Measurements from ENCODE around the gene STAT4. TPM values are rescaled to one million over a fixed set of nuclear protein-coding genes. Genes with fewer than 3 reads are reported as not detected.

The STAT4 gene
- total RNA-seq, 1 donor from 2014 or later, result 62.1 TPM

DNA sequence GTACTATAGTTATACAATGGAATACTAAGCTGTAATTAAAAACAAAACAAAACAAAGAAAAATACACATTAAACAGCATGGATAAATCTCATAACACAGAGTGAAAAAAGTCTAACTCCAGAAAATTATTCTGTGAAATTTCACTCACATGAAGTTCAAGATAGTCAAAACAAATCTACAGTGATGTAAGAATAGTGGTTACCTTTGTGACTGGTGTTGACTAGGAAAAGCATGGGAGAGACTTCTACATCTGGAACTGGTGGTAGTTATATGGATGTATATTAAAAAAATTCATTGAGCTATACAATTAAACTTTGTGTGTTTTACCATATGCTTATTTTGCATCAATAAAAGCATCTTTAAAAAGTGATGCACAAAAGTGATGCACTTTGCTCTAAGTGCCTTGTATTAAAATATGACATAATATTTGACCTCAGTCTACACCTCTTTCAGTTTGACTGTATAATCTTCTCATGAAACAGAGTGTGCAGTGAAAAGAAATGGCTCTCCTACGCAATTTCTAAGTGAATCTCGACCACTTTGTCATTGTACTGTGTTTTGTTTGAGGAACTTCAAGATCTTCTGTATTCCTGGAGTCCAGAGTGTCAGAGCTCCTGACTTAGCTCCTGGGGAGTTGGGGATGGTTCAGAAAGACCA is 28.0 kb downstream of the STAT4 start:
- Mint-ChIP-seq H3K27ac (peak overlapping the region; percentile 15), H3K27me3 (ENCODE audit: insufficient read depth) (no peaks in the 10 kb centered on the region), H3K36me3 (ENCODE audit: low read depth) (peaks cover 50% of the 10 kb centered on the region), H3K4me1 (ENCODE audit: low read depth) (peaks cover 58% of the 10 kb centered on the region), H3K4me3 (no peak overlapping the region), H3K9me3 (peaks cover 4% of the 10 kb centered on the region)
- no peak for DNase-seq (ENCODE audit: low spot score)
- intact Hi-C loops (cut with micrococcal nuclease), result no loop called here

- H3K4me1 Mint-ChIP-seq (ENCODE audit: low read depth), result peaks cover 61% of the 10 kb centered on the region
These were observed 33.5 kb downstream of the STAT4 start for GRCh38 chr2:191117341-191117740.

DNA sequence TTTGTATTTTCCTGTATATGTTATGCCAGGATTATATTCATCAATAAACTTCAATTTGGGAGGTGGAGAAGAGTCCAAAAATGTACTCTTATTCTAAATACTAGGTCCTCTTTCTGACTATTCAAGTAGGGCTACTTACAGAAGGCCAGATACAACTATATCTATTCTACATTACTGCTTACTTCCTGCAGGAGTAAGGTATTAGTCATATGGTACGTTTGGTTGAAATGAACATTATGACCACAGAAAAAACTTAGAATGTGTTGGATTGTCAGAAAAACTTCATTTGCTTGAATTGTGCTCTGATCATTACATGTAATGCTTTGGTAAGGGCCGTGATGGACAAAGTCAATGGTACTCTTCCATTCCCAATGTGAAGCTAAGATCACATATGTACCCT is 35.0 kb downstream of the STAT4 start:
- peaks cover 4% of the 10 kb centered on the region for H3K9me3 Mint-ChIP-seq
- H3K36me3 Mint-ChIP-seq (ENCODE audit: low read depth), result peaks cover 59% of the 10 kb centered on the region
- H3K27me3 Mint-ChIP-seq (ENCODE audit: insufficient read depth), result no peaks in the 10 kb centered on the region
- peak overlapping the region; percentile 20 for H3K4me3 Mint-ChIP-seq
- intact Hi-C loops (cut with micrococcal nuclease), result loop anchor here (1.0 to 10.0 kb wide), 12 partner anchors 12 to 455 kb away; partner anchors contain the start of gene STAT4
- H3K4me1 Mint-ChIP-seq (ENCODE audit: low read depth), result peaks cover 59% of the 10 kb centered on the region
- DNase-seq (ENCODE audit: low spot score), result no peak
- peak overlapping the region; percentile 96 for H3K27ac Mint-ChIP-seq

More at GRCh38 chr2:191117341-191117740, 33.5 kb downstream of the STAT4 start:
- peaks cover 4% of the 10 kb centered on the region for H3K9me3 Mint-ChIP-seq
- intact Hi-C loops (cut with micrococcal nuclease), result loop anchor here (10.0 kb wide), 1 partner anchor 323 kb away; no protein-coding TSS in a partner anchor
- H3K27me3 Mint-ChIP-seq (ENCODE audit: insufficient read depth), result no peaks in the 10 kb centered on the region
- DNase-seq (ENCODE audit: low spot score), result no peak
- peaks cover 54% of the 10 kb centered on the region for H3K36me3 Mint-ChIP-seq (ENCODE audit: low read depth)
- H3K4me3 Mint-ChIP-seq, result no peak overlapping the region
- no peak overlapping the region for H3K27ac Mint-ChIP-seq

- peaks cover 59% of the 10 kb centered on the region for H3K36me3 Mint-ChIP-seq (ENCODE audit: low read depth)
- peak; percentile 40 for DNase-seq (ENCODE audit: low spot score)
- intact Hi-C loops (cut with micrococcal nuclease), result loop anchor here (1.0 to 10.0 kb wide), 12 partner anchors 13 to 455 kb away; partner anchors contain the start of gene STAT4
- H3K4me1 Mint-ChIP-seq (ENCODE audit: low read depth), result peaks cover 59% of the 10 kb centered on the region
- H3K9me3 Mint-ChIP-seq, result peaks cover 4% of the 10 kb centered on the region
- H3K27me3 Mint-ChIP-seq (ENCODE audit: insufficient read depth), result no peaks in the 10 kb centered on the region
- peak overlapping the region; percentile 13 for H3K4me3 Mint-ChIP-seq
- H3K27ac Mint-ChIP-seq, result peak overlapping the region; percentile 96
These were observed 35.4 kb downstream of the STAT4 start for GRCh38 chr2:191115391-191115790.

DNA sequence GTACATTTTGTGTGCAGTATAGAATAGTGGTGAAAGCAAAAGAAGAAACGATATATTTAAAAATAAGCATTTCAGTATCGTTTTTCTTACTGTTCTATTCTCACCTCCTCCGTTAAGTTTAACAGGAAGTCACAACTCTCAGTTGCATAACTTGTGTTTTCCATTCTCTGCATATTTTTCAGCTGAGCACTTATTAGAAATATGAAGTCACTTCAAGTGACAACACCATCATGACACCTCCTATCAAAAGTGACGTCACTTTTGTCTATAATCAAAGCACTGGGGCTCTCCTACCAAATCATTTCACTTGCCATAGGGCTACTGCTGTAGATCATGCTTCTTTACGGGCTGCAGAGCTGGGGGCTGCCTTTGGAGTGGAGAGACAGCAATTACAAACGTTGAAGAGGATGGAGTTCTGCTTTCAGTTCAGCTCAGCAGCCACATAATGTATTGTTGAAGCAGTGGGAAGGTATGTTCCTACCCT is 36.3 kb downstream of the STAT4 start:
- Mint-ChIP-seq H3K36me3 (ENCODE audit: low read depth) (peaks cover 53% of the 10 kb centered on the region), H3K4me1 (ENCODE audit: low read depth) (peaks cover 63% of the 10 kb centered on the region), H3K4me3 (peak overlapping the region; percentile 69), H3K27me3 (ENCODE audit: insufficient read depth) (no peaks in the 10 kb centered on the region), H3K9me3 (no peaks in the 10 kb centered on the region), H3K27ac (peak overlapping the region; percentile 96)
- intact Hi-C loops (cut with micrococcal nuclease), result loop anchor here (1.0 to 10.0 kb wide), 11 partner anchors 36 to 707 kb away; partner anchors contain the start of genes MFSD6 and NABP1
- peak; percentile 26 for DNase-seq (ENCODE audit: low spot score)

DNA sequence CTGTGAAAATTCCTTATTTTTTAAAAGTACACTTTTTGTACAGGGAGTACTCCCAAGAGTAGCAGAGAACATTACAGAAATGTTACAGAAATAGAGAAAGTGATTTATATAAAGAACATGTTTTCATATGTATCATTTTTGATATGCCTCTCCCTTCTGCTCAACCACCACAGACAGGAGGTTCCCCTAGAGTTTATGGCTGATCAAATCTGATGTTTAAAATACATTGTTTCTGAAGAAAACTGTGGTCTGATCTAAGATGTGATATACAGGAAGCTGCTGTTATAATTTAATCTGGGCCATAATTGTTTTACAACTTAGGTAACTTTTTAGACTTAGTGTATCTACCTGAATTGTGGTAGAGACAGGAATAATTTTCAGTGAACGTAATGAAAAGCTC is 37.0 kb downstream of the STAT4 start:
- no peak for DNase-seq (ENCODE audit: low spot score)
- Mint-ChIP-seq H3K27ac (peak overlapping the region; percentile 96), H3K36me3 (ENCODE audit: low read depth) (peaks cover 47% of the 10 kb centered on the region), H3K9me3 (no peaks in the 10 kb centered on the region), H3K4me1 (ENCODE audit: low read depth) (peaks cover 70% of the 10 kb centered on the region), H3K4me3 (peak overlapping the region; percentile 34), H3K27me3 (ENCODE audit: insufficient read depth) (no peaks in the 10 kb centered on the region)
- intact Hi-C loops (cut with micrococcal nuclease), result loop anchor here (1.0 to 10.0 kb wide), 11 partner anchors 35 to 706 kb away; partner anchors contain the start of genes MFSD6 and NABP1

DNA sequence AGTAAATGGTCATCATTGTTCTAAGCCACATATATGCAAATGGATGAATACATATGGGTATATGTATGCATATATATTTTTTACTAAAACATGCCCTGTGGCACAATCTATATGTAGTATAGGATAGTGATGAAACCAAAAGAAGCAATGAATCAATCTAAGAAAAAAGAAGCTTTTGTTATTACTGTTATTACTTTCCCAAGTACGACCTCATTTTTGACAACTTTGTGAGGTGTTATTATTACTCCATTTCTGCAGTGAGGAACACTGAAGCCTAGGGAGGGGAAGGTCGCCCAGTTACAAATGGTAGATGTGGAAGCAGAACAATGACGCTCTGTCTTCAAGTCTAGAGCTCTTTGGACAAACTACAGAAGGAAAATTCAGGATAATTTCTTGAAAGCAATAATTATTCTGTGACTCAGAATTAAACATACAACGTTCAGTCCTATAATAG is 38.3 kb downstream of the STAT4 start:
- Mint-ChIP-seq H3K27me3 (ENCODE audit: insufficient read depth) (no peaks in the 10 kb centered on the region), H3K4me1 (ENCODE audit: low read depth) (peaks cover 78% of the 10 kb centered on the region), H3K36me3 (ENCODE audit: low read depth) (peaks cover 40% of the 10 kb centered on the region), H3K4me3 (no peak overlapping the region), H3K27ac (peak overlapping the region; percentile 50), H3K9me3 (no peaks in the 10 kb centered on the region)
- intact Hi-C loops (cut with micrococcal nuclease), result loop anchor here (5.0 to 10.0 kb wide), 2 partner anchors 318 to 705 kb away; partner anchors contain the start of gene MFSD6
- DNase-seq (ENCODE audit: low spot score), result no peak

DNA sequence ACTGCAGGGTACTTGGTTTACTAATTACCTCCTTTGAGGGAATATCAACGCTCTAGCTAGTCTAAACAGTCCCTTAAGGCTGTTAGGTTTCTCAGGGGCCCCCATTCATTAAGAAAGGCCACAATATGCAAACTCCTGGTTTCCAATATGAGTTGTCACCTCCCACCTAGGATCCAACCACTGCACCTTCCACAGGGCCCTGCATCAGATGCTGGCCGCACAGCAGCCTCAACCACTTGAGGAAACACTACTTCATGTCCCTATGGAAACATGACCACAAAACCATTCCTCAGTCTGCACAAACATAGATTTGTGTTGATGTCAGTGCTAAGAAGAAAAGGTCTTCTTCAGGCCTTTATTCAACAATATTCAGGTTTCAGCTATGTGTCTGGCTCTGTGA is 40.9 kb downstream of the STAT4 start:
- no peaks in the 10 kb centered on the region for H3K27me3 Mint-ChIP-seq (ENCODE audit: insufficient read depth)
- H3K27ac Mint-ChIP-seq, result peak overlapping the region; percentile 46
- peaks cover 40% of the 10 kb centered on the region for H3K36me3 Mint-ChIP-seq (ENCODE audit: low read depth)
- H3K4me1 Mint-ChIP-seq (ENCODE audit: low read depth), result peaks cover 69% of the 10 kb centered on the region
- H3K4me3 Mint-ChIP-seq, result no peak overlapping the region
- H3K9me3 Mint-ChIP-seq, result no peaks in the 10 kb centered on the region
- DNase-seq (ENCODE audit: low spot score), result no peak
- intact Hi-C loops (cut with micrococcal nuclease), result loop anchor here (1.0 to 10.0 kb wide), 4 partner anchors 17 to 703 kb away; partner anchors contain the start of genes MFSD6 and STAT4

DNA sequence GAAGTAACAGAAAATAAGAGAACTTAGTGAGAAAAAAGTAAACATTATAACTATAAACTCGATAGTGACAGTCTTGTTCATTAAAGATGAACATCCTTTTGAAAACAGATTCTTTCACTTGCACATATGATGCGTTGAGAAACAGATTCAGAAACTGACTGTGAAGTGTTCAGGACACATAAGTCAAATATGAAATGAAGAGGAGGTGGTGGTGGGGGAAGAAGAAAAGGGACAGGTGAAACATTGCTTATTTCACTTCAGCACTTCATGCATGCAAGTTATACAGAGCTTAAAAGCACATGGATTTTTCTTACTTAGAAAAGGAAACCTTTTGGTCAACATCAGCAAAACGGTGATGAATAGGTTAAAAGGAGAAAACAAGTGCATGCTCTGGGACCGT is 42.5 kb downstream of the STAT4 start:
- H3K4me3 Mint-ChIP-seq, result peak overlapping the region; percentile 28
- no peaks in the 10 kb centered on the region for H3K27me3 Mint-ChIP-seq (ENCODE audit: insufficient read depth)
- DNase-seq (ENCODE audit: low spot score), result no peak
- intact Hi-C loops (cut with micrococcal nuclease), result loop anchor here (2.0 kb wide), 1 partner anchor 18 kb away; no protein-coding TSS in a partner anchor
- peak overlapping the region; percentile 84 for H3K27ac Mint-ChIP-seq
- H3K9me3 Mint-ChIP-seq, result no peaks in the 10 kb centered on the region
- peaks cover 68% of the 10 kb centered on the region for H3K4me1 Mint-ChIP-seq (ENCODE audit: low read depth)
- peaks cover 33% of the 10 kb centered on the region for H3K36me3 Mint-ChIP-seq (ENCODE audit: low read depth)

DNA sequence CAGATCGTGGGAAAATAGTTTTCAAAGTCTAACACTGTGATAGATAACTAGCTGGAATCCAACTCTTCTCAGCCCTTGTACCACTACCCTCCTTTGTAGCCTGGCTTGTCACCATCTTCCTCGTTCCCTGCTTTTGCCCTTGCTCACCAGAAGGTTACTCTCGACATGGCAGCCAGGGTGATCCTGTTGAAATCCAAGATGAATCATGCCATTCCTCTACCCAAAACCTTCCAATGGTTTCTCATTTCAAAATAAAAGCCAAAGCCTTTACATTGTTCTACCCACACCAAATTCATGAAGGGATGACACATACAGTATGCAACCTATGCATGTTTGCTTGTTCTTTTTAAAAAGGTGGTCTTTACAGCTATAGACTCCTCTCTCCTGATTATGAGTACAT is 45.7 kb downstream of the STAT4 start:
- H3K27ac Mint-ChIP-seq, result peak overlapping the region; percentile 13
- intact Hi-C loops (cut with micrococcal nuclease), result loop anchor here (2.0 kb wide), 1 partner anchor 16 kb away; no protein-coding TSS in a partner anchor
- peaks cover 70% of the 10 kb centered on the region for H3K4me1 Mint-ChIP-seq (ENCODE audit: low read depth)
- H3K27me3 Mint-ChIP-seq (ENCODE audit: insufficient read depth), result no peaks in the 10 kb centered on the region
- no peak for DNase-seq (ENCODE audit: low spot score)
- H3K36me3 Mint-ChIP-seq (ENCODE audit: low read depth), result peaks cover 33% of the 10 kb centered on the region
- no peak overlapping the region for H3K4me3 Mint-ChIP-seq
- H3K9me3 Mint-ChIP-seq, result no peaks in the 10 kb centered on the region

DNA sequence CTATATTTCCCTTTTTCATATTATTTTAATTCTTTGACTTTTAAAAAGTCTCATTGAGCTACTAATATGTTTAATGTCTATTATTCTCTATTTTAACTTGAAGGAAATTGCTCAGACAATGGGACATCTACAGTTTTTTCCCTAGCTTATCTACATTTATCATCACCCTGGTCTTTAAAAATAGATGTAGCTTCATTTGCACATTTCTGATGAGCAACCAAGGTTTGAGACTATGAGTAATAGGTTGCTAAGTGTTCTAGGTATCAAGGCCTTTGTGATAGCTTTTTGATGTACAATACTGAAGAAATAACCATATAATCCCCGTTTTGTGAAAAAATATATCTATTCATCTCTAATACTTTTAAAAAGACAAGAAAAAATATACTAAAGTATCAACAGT is 47.0 kb downstream of the STAT4 start:
- H3K4me1 Mint-ChIP-seq (ENCODE audit: low read depth), result peaks cover 57% of the 10 kb centered on the region
- intact Hi-C loops (cut with micrococcal nuclease), result loop anchor here (2.0 kb wide), 1 partner anchor 15 kb away; no protein-coding TSS in a partner anchor
- no peaks in the 10 kb centered on the region for H3K9me3 Mint-ChIP-seq
- H3K27me3 Mint-ChIP-seq (ENCODE audit: insufficient read depth), result no peaks in the 10 kb centered on the region
- no peak for DNase-seq (ENCODE audit: low spot score)
- H3K27ac Mint-ChIP-seq, result no peak overlapping the region
- peaks cover 34% of the 10 kb centered on the region for H3K36me3 Mint-ChIP-seq (ENCODE audit: low read depth)
- no peak overlapping the region for H3K4me3 Mint-ChIP-seq

DNA sequence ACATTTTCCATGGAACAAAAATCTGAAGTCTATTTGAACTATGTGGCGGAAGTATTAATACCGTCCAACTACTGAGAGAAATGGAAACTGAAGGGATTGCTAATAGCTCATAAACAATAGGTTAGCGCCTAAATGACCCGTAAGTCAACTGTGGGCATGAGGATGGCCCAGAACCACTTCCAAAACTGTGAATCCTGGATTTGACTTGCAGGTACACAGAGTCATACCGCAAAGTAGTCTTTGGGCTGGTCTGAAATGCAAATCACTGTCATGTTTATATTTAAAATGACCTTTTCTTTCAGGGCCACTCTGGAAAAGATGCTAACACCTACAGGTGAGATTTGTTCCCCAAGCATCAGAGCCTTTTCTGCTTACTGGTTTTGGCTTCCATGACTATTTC is 50.6 kb downstream of the STAT4 start:
- H3K36me3 Mint-ChIP-seq (ENCODE audit: low read depth), result peaks cover 37% of the 10 kb centered on the region
- H3K4me1 Mint-ChIP-seq (ENCODE audit: low read depth), result peaks cover 49% of the 10 kb centered on the region
- no peak for DNase-seq (ENCODE audit: low spot score)
- peaks cover 10% of the 10 kb centered on the region for H3K9me3 Mint-ChIP-seq
- no peak overlapping the region for H3K27ac Mint-ChIP-seq
- intact Hi-C loops (cut with micrococcal nuclease), result loop anchor here (2.0 kb wide), 1 partner anchor 17 kb away; no protein-coding TSS in a partner anchor
- H3K4me3 Mint-ChIP-seq, result no peak overlapping the region
- no peaks in the 10 kb centered on the region for H3K27me3 Mint-ChIP-seq (ENCODE audit: insufficient read depth)

DNA sequence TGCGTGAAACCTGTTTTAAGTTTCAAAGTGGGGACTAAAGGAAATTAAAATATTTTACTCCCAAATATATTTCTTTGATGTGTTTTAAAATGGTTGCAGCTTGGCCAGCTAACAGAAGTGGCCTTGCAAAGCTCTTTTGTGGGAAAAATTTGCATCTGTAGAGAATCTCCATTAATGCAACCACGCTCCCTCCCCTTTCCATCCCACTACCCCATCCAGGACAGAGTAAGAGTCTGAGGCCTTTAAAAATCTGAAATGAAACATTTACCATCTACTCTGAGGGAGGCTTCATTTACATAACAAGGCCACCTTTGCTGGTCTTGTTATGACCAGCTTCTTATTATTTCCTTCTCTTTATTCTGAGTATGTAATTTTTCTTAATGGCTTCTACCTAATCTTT is 63.5 kb downstream of the STAT4 start:
- peaks cover 36% of the 10 kb centered on the region for H3K36me3 Mint-ChIP-seq (ENCODE audit: low read depth)
- DNase-seq (ENCODE audit: low spot score), result no peak
- no peaks in the 10 kb centered on the region for H3K27me3 Mint-ChIP-seq (ENCODE audit: insufficient read depth)
- intact Hi-C loops (cut with micrococcal nuclease), result no loop called here
- H3K27ac Mint-ChIP-seq, result no peak overlapping the region
- no peak overlapping the region for H3K4me3 Mint-ChIP-seq
- peaks cover 29% of the 10 kb centered on the region for H3K4me1 Mint-ChIP-seq (ENCODE audit: low read depth)
- H3K9me3 Mint-ChIP-seq, result peaks cover 19% of the 10 kb centered on the region
